Heart right ventricle (tissue), 16 donors: ENCODE results near the gene ATOX1. TPM values are rescaled to one million over a fixed set of nuclear protein-coding genes. Genes with fewer than 3 reads are reported as not detected.
A peak's percentile ranks its signal among the peaks of the same experiment; 100 is the strongest.

Experiments used
- ATAC-seq, 8 donors: fragments of 200-7000 bp; cut with Tn5 transposase; one replicate each; pipeline ENCODE4 v1.9.1; 2020; ENCODE audit warnings: mild to moderate bottlenecking in 8 of 8, moderate library complexity in 8 of 8, moderate number of reproducible peaks in 1 of 8
- DNase-seq, 2 donors: peaks; one replicate each; pipeline ENCODE4 v3.0.0-alpha.2; 2020
- H3K27ac ChIP-seq, 10 donors: fragments of 200-600 bp; sonication (generic) in 2 of 10; one replicate each; pipeline versions ENCODE4 v1.5.0 to v1.8.0; 2020 to 2022; ENCODE audit warnings: mild to moderate bottlenecking in 3 of 10
- H3K27me3 ChIP-seq, 7 donors: fragments of 200-600 bp; one replicate each; pipeline ENCODE4 v1.8.0; 2021 to 2022; ENCODE audit warnings: mild to moderate bottlenecking in 2 of 7
- H3K36me3 ChIP-seq, 9 donors: fragments of 200-600 bp; sonication (generic) in 1 of 9; one replicate each; pipeline versions ENCODE4 v1.5.0 to v1.8.0; 2020 to 2022; ENCODE audit warnings: mild to moderate bottlenecking in 2 of 9
- H3K4me1 ChIP-seq, 9 donors: fragments of 200-600 bp; sonication (generic) in 1 of 9; one replicate each; pipeline versions ENCODE4 v1.5.0 to v1.8.0; 2020 to 2022; ENCODE audit warnings: mild to moderate bottlenecking in 4 of 9
- H3K4me3 ChIP-seq, 10 donors: fragments of 200-600 bp; sonication (generic) in 2 of 10; one replicate each; pipeline versions ENCODE4 v1.5.0 to v1.8.0; 2020 to 2022; ENCODE audit warnings: mild to moderate bottlenecking in 7 of 10, moderate library complexity in 2 of 10
- H3K9me3 ChIP-seq, 11 donors: fragments of 200-600 bp in 10 of 11; sonication (generic) in 2 of 11; one replicate each; pipeline versions ENCODE4 v1.5.0 to v1.8.0; 2013 to 2022; ENCODE audit warnings: mild to moderate bottlenecking in 2 of 11, control low read depth in 1 of 11, moderate library complexity in 1 of 11
- CTCF ChIP-seq, 9 donors: fragments of 200-600 bp; sonication (generic) in 2 of 9; IDR thresholded peaks; one replicate each; pipeline versions ENCODE4 v1.5.0 to v1.8.0; 2021 to 2022; ENCODE audit warnings: antibody characterized with exemption in 9 of 9, mild to moderate bottlenecking in 5 of 9, moderate library complexity in 1 of 9
- WGBS, 2 donors: extraction: QIAGEN DNeasy Blood & Tissue Kit; methylation state at CpG; one replicate each; pipeline ENCODE4 v1.1.7; 2013; ENCODE audit warnings: inconsistent platforms in 1 of 2; 5-methylcytosine and 5-hydroxymethylcytosine counted together
- intact Hi-C, 10 donors: fragments of 100-400 bp; cut with DNase I; formaldehyde crosslinking; loops; one replicate each; pipeline versions ENCODE4 v1.11.1 to v1.14.2; 2022
- polyA plus RNA-seq, 2 donors: library from polyadenylated mRNA; stranded (reverse); fragments of 200-250 nt; gene quantifications; one replicate each; pipeline ENCODE4 v1.2.3, GENCODE V29; 2013
- total RNA-seq, 10 donors: library from RNA; stranded (reverse); fragmentation: NEBNext Ultra II Directional in 3 of 10; extraction: Animal tissue kit (Norgen Biotek cat#: 25700) in 3 of 10; gene quantifications; one replicate each; pipeline versions ENCODE4 v1.2.1 to v1.2.4, GENCODE V29; 2021 to 2023
- donor health status: Arrhythmogenic right ventricular cardiomyopathy.
- donor health status: ischemic (EF 13 %, LVEDD 7.1; RV severe dilation, severe dysfunction).
- donor health status: healthy with polysubstance abuse.
- donor health status: DM: no; HTN: yes; CAD: no.
- donor health status: DM: no; HTN: no; CAD: no.
- donor health status: ischemic (EF 25% LVEDD 6.9; RV normal size, moderate dysfunction).
- donor health status: ischemic (EF 25% LVEDD 5.7; RV mildly dilated, moderate dysfunction).
- donor health status: healthy.
- donor health status: DM: yes; HTN: yes; CAD: no.
- donor health status: Ischemic cardiomyopathy.
- donor health status: ischemic (EF 35%, LVEDD 5.7; RV mildly dilated, moderate dysfunction).
- donor health status: nonischemic (EF 11% LVEDD 7.7; RV severe dilation, severe dysfunction).
- donor health status: DM: yes; HTN: yes; CAD: no.
- donor health status: PGD.
- donor health status: ischemic (EF 29% LVEDD 5.4; RV normal size, mild dysfunction).
- donor health status: nonischemic (EF 23%, LVEDD 6.1; RV moderate dilation, normal function).

ATOX1 gene
- total and polyA plus RNA-seq, 12 donors: 52.5 to 125 (median 67.3) TPM

- no peak for TF ChIP-seq CTCF (IDR thresholded peaks at IDR 0.05)
- ATAC-seq (peak in 1 of 8 donors; percentile 8), DNase-seq (no peak)
- Histone ChIP-seq H3K36me3 (peaks cover 0 to 29% (median 0%) of the 10 kb centered on the region in 9 donors), H3K27me3 (no peaks in the 10 kb centered on the region), H3K9me3 (no peaks in the 10 kb centered on the region), H3K27ac (peak overlapping the region in 8 of 10 donors; percentile 38 to 84 (median 66)), H3K4me1 (peaks cover 0 to 47% (median 13%) of the 10 kb centered on the region in 9 donors), H3K4me3 (no peak overlapping the region)
- WGBS, 2 donors: 68 to 83% methylated on average over 2 of the region's 2 CpGs
- intact Hi-C loops: loop anchor here in 1 of 10 donors (5.0 kb wide), 1 partner anchor 292 kb away; the partner anchor contains the start of gene SLC36A1
These were observed 19.0 kb downstream of the ATOX1 start for GRCh38 chr5:151739395-151739794.

GRCh38 chr5:151738125-151738848 lies 20.1 kb downstream of the ATOX1 start:
- no peak for ATAC-seq

GRCh38 chr5:151737431-151737830 lies 21.0 kb downstream of the ATOX1 start:
- Histone ChIP-seq H3K4me3 (no peak overlapping the region), H3K27ac (no peak overlapping the region), H3K9me3 (no peaks in the 10 kb centered on the region), H3K4me1 (peaks cover 0 to 36% (median 13%) of the 10 kb centered on the region in 9 donors), H3K27me3 (no peaks in the 10 kb centered on the region), H3K36me3 (peaks cover 0 to 10% (median 0%) of the 10 kb centered on the region in 9 donors)
- ATAC-seq: no peak
- WGBS, 2 donors: 91 to 94% methylated on average over 3 of the region's 3 CpGs
- intact Hi-C loops: loop anchor here in 1 of 10 donors (5.0 kb wide), 1 partner anchor 290 kb away; the partner anchor contains the start of gene SLC36A1
- no peak for DNase-seq
- no peak for TF ChIP-seq CTCF (IDR thresholded peaks at IDR 0.05)

More at GRCh38 chr5:151738125-151738848, 20.1 kb downstream of the ATOX1 start:
- TF ChIP-seq CTCF (IDR thresholded peaks at IDR 0.05): no peak
- Histone ChIP-seq H3K4me1 (peaks cover 0 to 44% (median 13%) of the 10 kb centered on the region in 9 donors), H3K27me3 (no peaks in the 10 kb centered on the region), H3K27ac (peak overlapping the region in 2 of 10 donors; percentile 19 to 84), H3K36me3 (peaks cover 0 to 18% (median 0%) of the 10 kb centered on the region in 9 donors), H3K4me3 (no peak overlapping the region), H3K9me3 (no peaks in the 10 kb centered on the region)
- intact Hi-C loops: loop anchor here in 1 of 10 donors (5.0 kb wide), 1 partner anchor 291 kb away; the partner anchor contains the start of gene SLC36A1
- DNase-seq: no peak
- WGBS, 2 donors: 53 to 72% methylated on average over 9 of the region's 9 CpGs

GRCh38 chr5:151735646-151736045 lies 22.8 kb downstream of the ATOX1 start:
- Histone ChIP-seq H3K27ac (no peak overlapping the region), H3K36me3 (peaks cover 0 to under 1% (median 0%) of the 10 kb centered on the region in 9 donors), H3K4me3 (no peak overlapping the region), H3K4me1 (peaks cover 0 to 24% (median 10%) of the 10 kb centered on the region in 9 donors), H3K27me3 (no peaks in the 10 kb centered on the region), H3K9me3 (no peaks in the 10 kb centered on the region)
- ATAC-seq (no peak), DNase-seq (no peak)
- TF ChIP-seq CTCF (IDR thresholded peaks at IDR 0.05): no peak
- intact Hi-C loops: loop anchor here in 1 of 10 donors (5.0 kb wide), 1 partner anchor 288 kb away; the partner anchor contains the start of gene SLC36A1
- WGBS, 2 donors: 100% methylated on average over 1 of the region's 1 CpG
